ENCODE data around the gene B4GALT6. TPM values are rescaled to one million over a fixed set of nuclear protein-coding genes. Genes with fewer than 3 reads are reported as not detected.
"Not testable (repeated sequence)": the region's sequence is repeated elsewhere in the genome, so short reads cannot be mapped to it uniquely, and the experiment has no call there.

The B4GALT6 gene
- total and polyA plus RNA-seq, 2 of the 13 experiments (the other 11 are each of a cell fraction or from before 2014, with no cell fraction given), result 1.9 to 3.3 TPM

DNA sequence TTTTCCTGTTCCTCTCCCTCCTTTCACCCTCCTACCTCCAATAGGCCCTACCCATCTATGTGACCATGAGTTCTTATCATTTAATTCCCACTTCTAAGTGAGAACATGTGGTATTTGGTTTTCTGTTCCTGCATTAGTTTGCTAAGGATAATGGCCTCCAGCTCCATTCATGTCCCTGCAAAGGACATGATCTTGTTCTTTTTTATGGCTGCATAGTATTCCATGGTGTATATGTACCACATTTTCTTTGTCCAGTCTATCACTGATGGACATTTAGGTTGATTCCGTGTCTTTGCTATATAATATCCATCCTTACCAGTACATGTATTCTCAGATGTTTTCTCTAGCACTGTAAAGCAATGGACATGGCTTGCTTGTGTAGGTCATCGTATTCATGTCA lies 44.8 kb upstream of the B4GALT6 start:
- H3K4me1 ChIP-seq (ENCODE audit: insufficient read depth, low read length); H3K79me2 ChIP-seq (ENCODE audit: insufficient read depth, low read length); H3K4me2 ChIP-seq (ENCODE audit: low read depth, low read length); H3K9me3 ChIP-seq (ENCODE audit: low read length); H3K27ac ChIP-seq (ENCODE audit: extremely low read length, insufficient read depth, low read length); H4K20me1 ChIP-seq (ENCODE audit: insufficient read depth, low read length); in situ Hi-C loops (cut with HindIII; ENCODE audit: extremely low pct_ligation_motif_present, low pct_unique_long_range_greater_than_20kb); ATAC-seq; POLR2A ChIA-PET; H3K4me3 ChIP-seq (replicated peaks in 1 of 3; ENCODE audit: insufficient read depth in 1 of 3, low read depth in 2 of 3, low read length in 3 of 3); FAIRE-seq; H2AFZ ChIP-seq (ENCODE audit: low read length); H3K9ac ChIP-seq (ENCODE audit: insufficient read depth, low read depth, low read length); DNase-seq (ENCODE audit: low spot score); CTCF ChIA-PET (ENCODE audit: low intra/inter-chr PET ratio, low total read pairs); BruUV-seq (replicated peaks); H3K36me3 ChIP-seq (replicated peaks in 1 of 2; ENCODE audit: control insufficient read depth in 1 of 2, insufficient read depth in 2 of 2, low read length in 2 of 2): not testable (repeated sequence)
- 36% methylated on average over 2 of the region's 2 CpGs for WGBS (ENCODE audit: low lambda C conversion rate)
- H3K27me3 ChIP-seq (ENCODE audit: control insufficient read depth in 1 of 2, insufficient read depth in 2 of 2, low read length in 2 of 2), result peaks cover 0 to 18% of the 10 kb centered on the region in 2 experiments; a peak in 3 of 5 replicates
- intact Hi-C loops (cut with micrococcal nuclease; ENCODE audit: unreplicated experiment), result loop anchor here (10.0 kb wide), 1 partner anchor 754 kb away; no protein-coding TSS in a partner anchor

DNA sequence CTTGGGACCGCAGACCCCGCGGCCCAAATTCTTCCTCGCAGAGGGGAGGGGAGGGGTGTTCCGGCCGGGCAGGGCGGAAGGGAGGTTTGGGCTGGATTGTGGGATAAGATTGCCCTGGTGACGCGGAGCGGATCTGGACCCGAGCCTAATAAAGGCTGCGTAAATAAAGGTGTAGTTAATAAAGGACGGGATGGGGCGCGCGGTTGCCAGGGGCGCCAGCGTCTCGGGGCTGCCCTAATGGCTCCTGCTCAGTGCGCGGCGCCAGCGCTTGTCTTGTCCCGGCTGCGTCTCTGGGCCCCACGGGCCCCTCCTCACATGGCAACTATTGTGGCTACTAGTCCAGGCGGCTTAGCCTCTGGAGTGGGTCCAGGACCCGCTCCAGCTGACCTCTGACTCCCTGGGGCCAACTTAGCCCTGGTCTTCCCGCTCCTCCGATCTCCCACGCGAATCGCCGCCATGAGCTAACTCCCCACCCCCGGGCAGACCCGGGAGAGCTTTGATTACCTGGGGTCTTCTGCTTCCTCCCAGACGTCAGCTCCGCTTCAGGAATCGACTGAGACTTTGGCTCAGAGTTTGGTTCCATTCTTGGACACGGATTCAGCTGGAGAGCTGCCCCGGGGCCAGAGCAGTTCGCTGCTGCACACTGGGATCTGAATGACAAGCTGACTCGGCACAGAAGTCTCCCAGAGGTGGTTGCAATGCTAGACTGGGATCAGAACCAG lies 39.8 kb upstream of the B4GALT6 start:
- no peak overlapping the region for H3K9ac ChIP-seq (ENCODE audit: insufficient read depth, low read depth, low read length)
- POLR2A ChIA-PET, result no interaction called here

More for the DNA sequence above, 39.8 kb upstream of the B4GALT6 start:
- Histone ChIP-seq H3K4me3 (replicated peaks in 1 of 3; ENCODE audit: insufficient read depth in 1 of 3, low read depth in 2 of 3, low read length in 3 of 3) (no peak overlapping the region), H4K20me1 (ENCODE audit: insufficient read depth, low read length) (no peaks in the 10 kb centered on the region), H3K27me3 (ENCODE audit: control insufficient read depth in 1 of 2, insufficient read depth in 2 of 2, low read length in 2 of 2) (peaks cover 0 to 18% of the 10 kb centered on the region in 2 experiments; a peak in 3 of 5 replicates), H3K4me1 (ENCODE audit: insufficient read depth, low read length) (no peaks in the 10 kb centered on the region), H3K36me3 (replicated peaks in 1 of 2; ENCODE audit: control insufficient read depth in 1 of 2, insufficient read depth in 2 of 2, low read length in 2 of 2) (no peaks in the 10 kb centered on the region), H3K9me3 (ENCODE audit: low read length) (peaks cover 6% of the 10 kb centered on the region), H3K27ac (ENCODE audit: extremely low read length, insufficient read depth, low read length) (no peak overlapping the region), H2AFZ (ENCODE audit: low read length) (no peak overlapping the region), H3K79me2 (ENCODE audit: insufficient read depth, low read length) (no peaks in the 10 kb centered on the region), H3K4me2 (ENCODE audit: low read depth, low read length) (no peak overlapping the region)
- ATAC-seq (peak; percentile 42), DNase-seq (ENCODE audit: low spot score) (no peak), FAIRE-seq (no peak)
- BruUV-seq (replicated peaks), result no TSS peak
- in situ Hi-C loops (cut with HindIII; ENCODE audit: extremely low pct_ligation_motif_present, low pct_unique_long_range_greater_than_20kb), result loop anchor here (5.0 kb wide), 1 partner anchor 167 kb away; no protein-coding TSS in a partner anchor
- CTCF ChIA-PET (ENCODE audit: low intra/inter-chr PET ratio, low total read pairs), result no interaction called here
- 64% methylated on average over 32 of the region's 43 CpGs for WGBS (ENCODE audit: low lambda C conversion rate)
- no peak for TF ChIP-seq CHD2 (IDR thresholded peaks at IDR 0.05; ENCODE audit: low read depth, low read length)
- no peak for TF ChIP-seq ZNF33B (CRISPR knock-in tag; IDR thresholded peaks at IDR 0.05)
- TF ChIP-seq SP1 (IDR thresholded peaks at IDR 0.05), result no peak
- no peak for TF ChIP-seq SP1 (CRISPR knock-in tag; IDR thresholded peaks at IDR 0.05)
- intact Hi-C loops (cut with micrococcal nuclease; ENCODE audit: unreplicated experiment), result loop anchor here (2.0 to 10.0 kb wide), 3 partner anchors 113 to 749 kb away; no protein-coding TSS in a partner anchor

Data from HepG2 (cell line).